Measurements from ENCODE around the gene MPND.

- TF ChIP-seq CTCF (IDR thresholded peaks at IDR 0.05) (no peak), POLR2A (IDR thresholded peaks at IDR 0.05) (no peak)
Measured at GRCh38 chr19:4406626-4407025, 63.3 kb downstream of the MPND start.
